GM19455 (cell line): Measurements from ENCODE around the gene KLHL6.
"Not testable (repeated sequence)": the region's sequence is repeated elsewhere in the genome, so short reads cannot be mapped to it uniquely, and the experiment has no call there.

ENCODE experiments used
- ATAC-seq: cut with Tn5 transposase; IDR thresholded peaks from one replicate; pipeline ENCODE4 v1.9.1; 2021; ENCODE audit not compliant: unreplicated experiment

Gene KLHL6

GRCh38 chr3:183489455-183490210, 65.9 kb downstream of the KLHL6 start:
- no peak for ATAC-seq

GRCh38 chr3:183488343-183488742, 67.2 kb downstream of the KLHL6 start:
- ATAC-seq, result no peak

- no peak for ATAC-seq
Measured at GRCh38 chr3:183487896-183488295, 67.6 kb downstream of the KLHL6 start.

- ATAC-seq, result no peak
Measured at GRCh38 chr3:183487016-183487415, 68.5 kb downstream of the KLHL6 start.

GRCh38 chr3:183486472-183486871, 69.0 kb downstream of the KLHL6 start:
- no peak for ATAC-seq

GRCh38 chr3:183485585-183485984, 69.9 kb downstream of the KLHL6 start:
- no peak for ATAC-seq

- no peak for ATAC-seq
Measured at GRCh38 chr3:183485093-183485492, 70.4 kb downstream of the KLHL6 start.

GRCh38 chr3:183484431-183485075, 71.0 kb downstream of the KLHL6 start:
- ATAC-seq, result no peak

- no peak for ATAC-seq
Measured at GRCh38 chr3:183481582-183481981, 73.9 kb downstream of the KLHL6 start.

GRCh38 chr3:183478501-183478900, 77.0 kb downstream of the KLHL6 start:
- ATAC-seq, result no peak

- no peak for ATAC-seq
Measured at GRCh38 chr3:183477801-183478456, 77.6 kb downstream of the KLHL6 start.

GRCh38 chr3:183475764-183476162, 79.7 kb downstream of the KLHL6 start:
- not testable (repeated sequence) for ATAC-seq

- ATAC-seq, result no peak
Measured at GRCh38 chr3:183475016-183475763, 80.3 kb downstream of the KLHL6 start.

- no peak for ATAC-seq
Measured at GRCh38 chr3:183473969-183474368, 81.5 kb downstream of the KLHL6 start.

- ATAC-seq, result no peak
Measured at GRCh38 chr3:183472155-183472554, 83.4 kb downstream of the KLHL6 start.

GRCh38 chr3:183468424-183468823, 87.1 kb downstream of the KLHL6 start:
- no peak for ATAC-seq

GRCh38 chr3:183466575-183466974, 88.9 kb downstream of the KLHL6 start:
- ATAC-seq, result no peak

GRCh38 chr3:183465710-183466109, 89.8 kb downstream of the KLHL6 start:
- not testable (repeated sequence) for ATAC-seq

GRCh38 chr3:183464480-183464879, 91.0 kb downstream of the KLHL6 start:
- ATAC-seq, result no peak

- no peak for ATAC-seq
Measured at GRCh38 chr3:183460081-183461055, 95.1 kb downstream of the KLHL6 start.
